SU-DHL-6 (cell line): ENCODE measurements around the gene DLG1.

ENCODE experiments used
- H2AFZ ChIP-seq: fragments of 200-600 bp; sonication (generic); 2 replicates; pipeline ENCODE4 v1.6.1; 2014; ENCODE audit warnings: low read depth, mild to moderate bottlenecking, moderate library complexity, mixed read lengths, antibody characterized with exemption, low read length; ENCODE audit not compliant: severe bottlenecking
- H3F3A ChIP-seq: fragments of 200-600 bp; shearing (Covaris generic); 2 replicates; pipeline ENCODE4 v1.6.0; 2016; ENCODE audit warnings: antibody characterized with exemption, mild to moderate bottlenecking; ENCODE audit not compliant: insufficient read depth
- H3K27ac ChIP-seq: fragments of 200-600 bp; sonication (generic); 2 replicates; pipeline ENCODE4 v1.5.1; 2016; ENCODE audit warnings: low read depth, mild to moderate bottlenecking, low read length, moderate library complexity, mixed read lengths
- H3K27me3 ChIP-seq: fragments of 200-600 bp; sonication (generic), shearing (Covaris generic); 2 replicates; pipeline ENCODE4 v1.6.0; 2014; ENCODE audit warnings: mild to moderate bottlenecking, low read length
- H3K36me3 ChIP-seq: fragments of 200-600 bp; sonication (generic); 2 replicates; pipeline ENCODE4 v1.6.1; 2014; ENCODE audit warnings: mild to moderate bottlenecking, low read length, mixed read lengths
- H3K4me2 ChIP-seq: fragments of 300-600, 200-600 bp; shearing (Covaris generic), sonication (generic); 2 replicates; pipeline ENCODE4 v1.6.0; 2014; ENCODE audit warnings: low read length, low read depth, mild to moderate bottlenecking; ENCODE audit not compliant: poor library complexity, severe bottlenecking
- H3K4me3 ChIP-seq: fragments of 200-600 bp; sonication (generic); 2 replicates; pipeline ENCODE4 v1.5.1; 2014; ENCODE audit warnings: antibody characterized with exemption, low read length, mild to moderate bottlenecking, mixed read lengths; ENCODE audit not compliant: insufficient read depth, poor library complexity, severe bottlenecking
- H3K79me2 ChIP-seq: fragments of 200-600 bp; sonication (generic); 2 replicates; pipeline ENCODE4 v1.6.1; 2014; ENCODE audit warnings: mild to moderate bottlenecking, low read length, moderate library complexity; ENCODE audit not compliant: insufficient read depth
- H3K9ac ChIP-seq: fragments of 200-600 bp; sonication (generic); 2 replicates; pipeline ENCODE4 v1.7.0; 2014; ENCODE audit warnings: mild to moderate bottlenecking, low read length
- H3K9me2 ChIP-seq: fragments of 200-600 bp; sonication (generic); replicated peaks from 2 replicates; pipeline ENCODE4 v1.6.1; 2014; ENCODE audit warnings: low read length; ENCODE audit not compliant: insufficient read depth
- H3K9me3 ChIP-seq: fragments of 200-600 bp; sonication (generic); 2 replicates; pipeline ENCODE4 v1.6.1; 2014; ENCODE audit warnings: low read length, mixed read lengths; ENCODE audit not compliant: insufficient read depth
- H4K20me1 ChIP-seq: fragments of 200-600 bp; sonication (generic); 2 replicates; pipeline ENCODE4 v1.6.1; 2014; ENCODE audit warnings: low read depth, mild to moderate bottlenecking, antibody characterized with exemption, low read length, moderate library complexity, mixed read lengths
- EZH2phosphoT487 ChIP-seq: fragments of 200-600 bp; sonication (generic), shearing (Covaris generic); conservative IDR thresholded peaks from 2 replicates; pipeline ENCODE4 v1.6.1; 2018; ENCODE audit warnings: mild to moderate bottlenecking, antibody characterized with exemption, low read length, moderate library complexity, mixed read lengths
- TF ChIP-seq, protein P1 (sequence below): fragments of 200-600 bp; sonication (generic); IDR thresholded peaks from one replicate; pipeline ENCODE4 v1.5.1; 2017; ENCODE audit warnings: antibody characterized with exemption, mild to moderate bottlenecking, low read length, moderate library complexity; ENCODE audit not compliant: insufficient read depth, poor library complexity, severe bottlenecking

DLG1 gene

DNA sequence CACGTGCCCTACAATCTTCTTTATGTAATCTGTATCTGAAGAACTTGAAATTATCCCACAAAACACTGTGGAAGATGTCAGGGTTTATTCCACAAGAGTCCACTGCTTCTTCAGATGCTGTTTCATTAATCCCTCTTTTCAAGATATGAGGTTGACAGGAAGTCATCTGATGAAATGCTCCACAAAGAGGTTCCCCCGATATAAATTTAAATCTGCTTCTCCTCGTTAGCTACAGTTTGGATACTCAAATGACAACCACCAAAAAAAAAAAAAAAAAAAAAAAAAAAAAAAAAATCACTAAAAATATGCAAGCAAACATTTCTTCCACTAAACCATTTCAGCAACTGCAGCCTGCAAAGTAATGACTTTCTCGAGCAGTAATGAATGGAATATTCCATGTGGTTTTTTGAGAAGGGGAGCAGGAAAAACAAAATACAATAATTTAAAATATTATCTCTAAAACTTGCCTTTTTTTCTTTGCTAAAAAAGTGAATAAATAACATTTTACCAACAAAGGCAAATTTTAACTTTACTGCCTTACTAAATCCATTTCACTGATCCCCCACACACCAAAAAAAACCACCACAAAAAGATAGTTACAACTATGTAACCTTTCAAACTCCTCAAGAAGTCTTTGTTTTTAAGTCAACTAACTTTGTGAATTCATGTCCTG is 37.8 kb downstream of the DLG1 start:
- TF ChIP-seq, protein P1, sequence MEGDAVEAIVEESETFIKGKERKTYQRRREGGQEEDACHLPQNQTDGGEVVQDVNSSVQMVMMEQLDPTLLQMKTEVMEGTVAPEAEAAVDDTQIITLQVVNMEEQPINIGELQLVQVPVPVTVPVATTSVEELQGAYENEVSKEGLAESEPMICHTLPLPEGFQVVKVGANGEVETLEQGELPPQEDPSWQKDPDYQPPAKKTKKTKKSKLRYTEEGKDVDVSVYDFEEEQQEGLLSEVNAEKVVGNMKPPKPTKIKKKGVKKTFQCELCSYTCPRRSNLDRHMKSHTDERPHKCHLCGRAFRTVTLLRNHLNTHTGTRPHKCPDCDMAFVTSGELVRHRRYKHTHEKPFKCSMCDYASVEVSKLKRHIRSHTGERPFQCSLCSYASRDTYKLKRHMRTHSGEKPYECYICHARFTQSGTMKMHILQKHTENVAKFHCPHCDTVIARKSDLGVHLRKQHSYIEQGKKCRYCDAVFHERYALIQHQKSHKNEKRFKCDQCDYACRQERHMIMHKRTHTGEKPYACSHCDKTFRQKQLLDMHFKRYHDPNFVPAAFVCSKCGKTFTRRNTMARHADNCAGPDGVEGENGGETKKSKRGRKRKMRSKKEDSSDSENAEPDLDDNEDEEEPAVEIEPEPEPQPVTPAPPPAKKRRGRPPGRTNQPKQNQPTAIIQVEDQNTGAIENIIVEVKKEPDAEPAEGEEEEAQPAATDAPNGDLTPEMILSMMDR = no peak
- no peaks in the 10 kb centered on the region for H3K27me3 ChIP-seq
- no peak overlapping the region for H2AFZ ChIP-seq
- no peaks in the 10 kb centered on the region for H3K36me3 ChIP-seq
- H3K4me2 ChIP-seq = no peak overlapping the region
- peaks cover 75% of the 10 kb centered on the region for H3K79me2 ChIP-seq
- H3K9ac ChIP-seq = no peak overlapping the region
- peaks cover 18% of the 10 kb centered on the region; the same call in 1 of the 2 replicates for H4K20me1 ChIP-seq
- no peak overlapping the region for H3K4me3 ChIP-seq
- peaks cover 27% of the 10 kb centered on the region for H3F3A ChIP-seq
- H3K9me3 ChIP-seq = no peaks in the 10 kb centered on the region
- no peaks in the 10 kb centered on the region for H3K9me2 ChIP-seq
- no peak overlapping the region for H3K27ac ChIP-seq

DNA sequence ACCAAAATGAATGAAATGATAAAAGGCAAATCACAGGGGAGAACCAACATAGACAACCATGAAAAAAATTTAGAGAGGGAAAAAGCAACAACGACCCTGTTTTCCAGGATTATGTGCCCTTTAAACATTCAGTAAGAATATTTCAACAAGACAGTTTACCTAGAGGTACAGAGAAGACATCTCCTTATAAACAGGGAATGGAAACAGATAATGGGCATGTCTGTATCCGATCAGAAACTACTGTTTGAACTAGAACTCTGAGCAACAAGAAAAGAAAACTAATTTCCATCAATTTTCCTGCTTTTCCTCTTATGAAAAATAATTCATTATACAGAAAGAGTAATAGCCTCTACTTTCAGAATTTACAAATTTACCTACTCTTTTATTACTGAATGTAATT is 39.3 kb downstream of the DLG1 start:
- Histone ChIP-seq H3F3A (peaks cover 27% of the 10 kb centered on the region), H2AFZ (no peak overlapping the region), H3K79me2 (peaks cover 75% of the 10 kb centered on the region), H3K9me2 (no peaks in the 10 kb centered on the region), H3K9ac (no peak overlapping the region), H3K27me3 (no peaks in the 10 kb centered on the region), H3K36me3 (no peaks in the 10 kb centered on the region), H4K20me1 (peaks cover 15% of the 10 kb centered on the region; the same call in 1 of the 2 replicates), H3K4me3 (no peak overlapping the region), H3K9me3 (no peaks in the 10 kb centered on the region), H3K4me2 (no peak overlapping the region), H3K27ac (no peak overlapping the region)
- TF ChIP-seq, protein P1 = no peak
- no peak for TF ChIP-seq EZH2phosphoT487

GRCh38 chr3:197258168-197258755 is 40.1 kb downstream of the DLG1 start:
- peaks cover 82% of the 10 kb centered on the region for H3K79me2 ChIP-seq
- H2AFZ ChIP-seq = no peak overlapping the region
- no peak overlapping the region for H3K4me2 ChIP-seq
- H3K9me3 ChIP-seq = no peaks in the 10 kb centered on the region
- H3K27me3 ChIP-seq = no peaks in the 10 kb centered on the region
- H3K36me3 ChIP-seq = no peaks in the 10 kb centered on the region
- H3K27ac ChIP-seq = no peak overlapping the region
- peaks cover 27% of the 10 kb centered on the region for H3F3A ChIP-seq
- TF ChIP-seq, protein P1 = no peak
- no peak for TF ChIP-seq EZH2phosphoT487
- no peak overlapping the region for H3K9ac ChIP-seq
- no peaks in the 10 kb centered on the region for H3K9me2 ChIP-seq
- no peak overlapping the region for H3K4me3 ChIP-seq
- peaks cover 15% of the 10 kb centered on the region; the same call in 1 of the 2 replicates for H4K20me1 ChIP-seq
